ENCODE data around the gene GSTO1. TPM values are rescaled to one million over a fixed set of nuclear protein-coding genes. Genes with fewer than 3 reads are reported as not detected.

GSTO1 gene
- total RNA-seq, 2 experiments from 2014 or later, result 114 to 119 TPM

DNA sequence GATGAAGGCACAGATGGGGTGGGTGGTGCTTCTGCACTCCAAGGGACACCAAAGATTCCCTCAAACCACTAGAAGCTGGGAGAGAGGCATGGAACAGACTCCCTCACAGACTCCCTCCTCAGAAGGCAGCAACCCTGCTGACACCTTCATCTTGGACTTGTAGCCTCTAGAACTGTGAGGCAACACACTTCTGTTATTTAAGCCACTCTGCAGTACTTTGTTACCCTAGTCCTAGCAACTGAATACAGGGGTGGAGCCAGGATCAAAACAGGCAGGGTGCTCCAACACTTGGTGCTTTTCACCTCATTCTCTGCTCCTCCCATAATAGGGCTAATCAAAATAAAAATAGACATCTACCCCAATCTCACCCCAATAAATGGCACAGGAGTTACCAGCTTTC lies 2.3 kb upstream of the GSTO1 start:
- DNase-seq (no peak), ATAC-seq (no peak)
- peaks cover 7% of the 10 kb centered on the region for H3K27me3 Mint-ChIP-seq (ENCODE audit: low read depth)
- peaks cover 39% of the 10 kb centered on the region for H3K4me1 Mint-ChIP-seq (ENCODE audit: low read depth)
- POLR2A ChIA-PET, result interaction anchor here (1.1 to 2.8 kb wide), 2 partner anchors 11 to 21 kb away, joined by 3 to 11 read pairs; partner anchors contain the start of gene CFAP43
- H3K4me3 Mint-ChIP-seq, result no peak overlapping the region
- peaks cover 12% of the 10 kb centered on the region for H3K36me3 Mint-ChIP-seq (ENCODE audit: low read depth)
- no peak overlapping the region for H3K27ac Mint-ChIP-seq
- no peaks in the 10 kb centered on the region for H3K9me3 Mint-ChIP-seq (ENCODE audit: insufficient read depth)
- CTCF ChIA-PET, result interaction anchor here (12.5 kb wide), 1 partner anchor 22 kb away, joined by 94 read pairs; no protein-coding TSS in a partner anchor

- Mint-ChIP-seq H3K27me3 (ENCODE audit: low read depth) (peaks cover 7% of the 10 kb centered on the region), H3K4me3 (no peak overlapping the region), H3K36me3 (ENCODE audit: low read depth) (peaks cover 15% of the 10 kb centered on the region), H3K4me1 (ENCODE audit: low read depth) (peaks cover 37% of the 10 kb centered on the region), H3K9me3 (ENCODE audit: insufficient read depth) (no peaks in the 10 kb centered on the region), H3K27ac (no peak overlapping the region)
- ATAC-seq (no peak), DNase-seq (no peak)
- POLR2A ChIA-PET, result interaction anchor here (1.1 to 2.8 kb wide), 2 partner anchors 10 to 21 kb away, joined by 3 to 11 read pairs; partner anchors contain the start of gene CFAP43
- CTCF ChIA-PET, result interaction anchor here (1.1 to 12.5 kb wide), 4 partner anchors 9 to 21 kb away, joined by 3 to 94 read pairs (median 18); no protein-coding TSS in a partner anchor
Observed at GRCh38 chr10:104253106-104253505, 1.6 kb upstream of the GSTO1 start.

DNA sequence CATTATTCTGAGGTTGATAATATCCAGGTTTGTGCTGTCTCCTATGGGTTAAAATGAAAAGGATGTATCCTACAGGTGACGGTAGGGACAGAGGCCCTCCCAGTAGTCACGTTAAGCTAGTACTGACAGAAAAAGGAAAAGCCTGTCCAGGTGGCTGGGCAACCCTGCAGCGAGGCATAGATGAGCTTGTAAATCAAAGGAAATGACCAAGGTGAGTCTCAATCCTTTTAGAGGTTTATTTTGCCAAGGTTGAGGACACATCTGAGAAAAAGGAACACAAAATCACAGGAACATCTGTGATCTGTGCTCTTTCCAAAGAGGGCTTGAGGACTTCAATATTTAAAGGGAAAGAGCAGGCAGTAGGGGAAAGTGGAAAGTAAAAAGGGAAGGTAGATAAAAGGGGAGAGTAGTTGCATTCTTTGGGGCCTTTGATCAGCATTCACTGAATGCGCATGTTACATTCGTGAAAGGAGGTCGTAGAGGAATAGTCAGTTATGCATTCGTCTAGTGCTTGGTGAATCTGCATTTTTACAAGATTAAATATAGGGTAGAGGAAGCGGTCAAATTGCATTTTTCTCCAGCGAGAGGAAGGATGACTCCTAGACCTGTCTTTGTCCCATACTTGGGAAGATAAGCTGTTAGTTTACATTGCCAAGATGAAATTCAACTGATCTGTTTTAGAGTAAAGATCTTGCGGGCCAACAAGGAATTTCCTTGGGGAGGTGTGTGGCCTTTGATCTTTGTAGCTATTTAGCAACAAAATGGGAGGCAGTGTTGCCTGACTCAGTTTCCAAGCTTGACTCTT lies 884 bp upstream of the GSTO1 start:
- Mint-ChIP-seq H3K4me3 (peak overlapping the region; percentile 93), H3K27me3 (ENCODE audit: low read depth) (peaks cover 7% of the 10 kb centered on the region), H3K4me1 (ENCODE audit: low read depth) (peaks cover 41% of the 10 kb centered on the region), H3K36me3 (ENCODE audit: low read depth) (peaks cover 21% of the 10 kb centered on the region), H3K9me3 (ENCODE audit: insufficient read depth) (no peaks in the 10 kb centered on the region), H3K27ac (peak overlapping the region; percentile 97)
- ChIA-PET CTCF (interaction anchor here (0.7 to 12.5 kb wide), 10 partner anchors 8 to 366 kb away, joined by 3 to 94 read pairs (median 7); partner anchors contain the start of genes CFAP43 and CFAP58), POLR2A (interaction anchor here (0.6 to 5.1 kb wide), 8 partner anchors 9 to 132 kb away, joined by 3 to 34 read pairs (median 6); partner anchors contain the start of genes CFAP43, GSTO2, ITPRIP and SFR1)
- no peak for ATAC-seq
- DNase-seq, result no peak

DNA sequence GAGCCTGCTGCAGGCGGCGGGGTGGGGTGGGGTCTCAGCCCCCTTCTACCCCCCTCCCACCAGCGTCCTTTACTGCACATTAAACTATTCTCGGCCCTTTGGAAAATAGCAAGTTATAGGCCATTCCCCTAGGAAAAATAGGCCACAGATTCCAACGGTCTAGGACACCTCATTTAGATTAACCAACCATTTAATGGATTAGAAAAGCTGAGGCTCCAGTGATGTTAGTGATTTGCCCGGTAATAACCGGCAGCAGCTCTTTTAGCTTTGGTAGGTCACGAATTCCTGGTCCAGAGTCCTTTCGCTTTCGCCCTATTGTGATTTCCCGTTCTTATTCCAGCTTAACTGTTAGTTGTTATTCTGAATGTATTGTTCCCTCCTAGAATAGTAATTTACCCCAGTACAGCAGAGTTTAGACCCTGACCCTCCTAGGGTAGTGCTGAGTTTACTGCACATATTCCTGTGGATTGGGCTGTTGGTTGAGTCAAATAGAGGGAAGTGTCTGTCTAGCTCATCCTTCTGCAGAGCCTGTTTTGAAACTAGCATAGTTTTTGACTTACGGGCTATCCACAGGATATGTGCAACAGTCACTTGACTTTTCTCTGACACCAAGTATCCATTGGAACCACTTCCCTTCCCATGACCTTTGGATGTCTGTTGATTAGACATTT lies 754 bp downstream of the GSTO1 start:
- Mint-ChIP-seq H3K36me3 (ENCODE audit: low read depth) (peaks cover 37% of the 10 kb centered on the region), H3K4me1 (ENCODE audit: low read depth) (peaks cover 58% of the 10 kb centered on the region), H3K4me3 (peak overlapping the region; percentile 93), H3K27me3 (ENCODE audit: low read depth) (no peaks in the 10 kb centered on the region), H3K9me3 (ENCODE audit: insufficient read depth) (no peaks in the 10 kb centered on the region), H3K27ac (peak overlapping the region; percentile 88)
- POLR2A ChIA-PET, result interaction anchor here (2.0 to 5.1 kb wide), 2 partner anchors 12 to 83 kb away, joined by 5 to 34 read pairs; partner anchors contain the start of genes GSTO2 and ITPRIP
- ATAC-seq, result peak; percentile 52
- CTCF ChIA-PET, result interaction anchor here (0.5 to 12.5 kb wide), 14 partner anchors 10 to 354 kb away, joined by 3 to 94 read pairs (median 4); partner anchors contain the start of genes CFAP43, CFAP58, GSTO2 and ITPRIP
- no peak for DNase-seq

GRCh38 chr10:104256335-104256961 lies 1.8 kb downstream of the GSTO1 start:
- no peak for DNase-seq
- ATAC-seq, result peak; percentile 24
- H3K36me3 Mint-ChIP-seq (ENCODE audit: low read depth), result peaks cover 47% of the 10 kb centered on the region
- H3K27ac Mint-ChIP-seq, result peak overlapping the region; percentile 88
- ChIA-PET POLR2A (interaction anchor here (1.3 to 5.1 kb wide), 3 partner anchors 11 to 82 kb away, joined by 5 to 34 read pairs (median 5); partner anchors contain the start of genes CFAP43, GSTO2 and ITPRIP), CTCF (interaction anchor here (0.7 to 12.5 kb wide), 6 partner anchors 9 to 135 kb away, joined by 3 to 94 read pairs (median 11); partner anchors contain the start of gene SFR1)
- no peaks in the 10 kb centered on the region for H3K9me3 Mint-ChIP-seq (ENCODE audit: insufficient read depth)
- H3K4me3 Mint-ChIP-seq, result peak overlapping the region; percentile 93
- H3K27me3 Mint-ChIP-seq (ENCODE audit: low read depth), result no peaks in the 10 kb centered on the region
- peaks cover 68% of the 10 kb centered on the region for H3K4me1 Mint-ChIP-seq (ENCODE audit: low read depth)

- Mint-ChIP-seq H3K27me3 (ENCODE audit: low read depth) (no peaks in the 10 kb centered on the region), H3K27ac (peak overlapping the region; percentile 39), H3K36me3 (ENCODE audit: low read depth) (peaks cover 55% of the 10 kb centered on the region), H3K4me1 (ENCODE audit: low read depth) (peaks cover 75% of the 10 kb centered on the region), H3K4me3 (no peak overlapping the region), H3K9me3 (ENCODE audit: insufficient read depth) (no peaks in the 10 kb centered on the region)
- CTCF ChIA-PET, result interaction anchor here (0.7 to 12.5 kb wide), 5 partner anchors 8 to 136 kb away, joined by 4 to 94 read pairs (median 18); partner anchors contain the start of genes CFAP58 and SFR1
- POLR2A ChIA-PET, result interaction anchor here (1.3 to 5.1 kb wide), 3 partner anchors 10 to 81 kb away, joined by 5 to 34 read pairs (median 5); partner anchors contain the start of genes CFAP43, GSTO2 and ITPRIP
- DNase-seq (no peak), ATAC-seq (no peak)
Observed at GRCh38 chr10:104257235-104257634, 2.5 kb downstream of the GSTO1 start.

DNA sequence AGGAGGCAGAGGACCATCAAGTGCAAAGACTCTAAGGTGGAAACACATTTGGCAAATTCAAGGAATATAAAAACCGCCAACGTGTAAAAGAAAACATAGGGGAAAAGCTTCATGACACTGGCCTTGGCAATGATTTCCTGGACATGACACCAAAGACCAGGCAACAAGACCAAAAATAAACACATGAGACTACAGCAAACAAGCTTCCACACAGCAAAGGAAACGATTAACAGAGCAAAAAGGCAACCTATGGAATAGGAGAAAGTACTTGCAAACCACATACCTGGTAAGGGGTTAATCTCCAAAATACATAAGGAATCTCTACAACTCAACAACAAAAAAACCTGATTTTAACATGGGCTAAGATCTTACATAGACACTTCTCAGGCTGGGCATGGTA lies 3.5 kb downstream of the GSTO1 start:
- Mint-ChIP-seq H3K36me3 (ENCODE audit: low read depth) (peaks cover 61% of the 10 kb centered on the region), H3K9me3 (ENCODE audit: insufficient read depth) (no peaks in the 10 kb centered on the region), H3K27ac (peak overlapping the region; percentile 41), H3K4me1 (ENCODE audit: low read depth) (peaks cover 77% of the 10 kb centered on the region), H3K27me3 (ENCODE audit: low read depth) (no peaks in the 10 kb centered on the region), H3K4me3 (no peak overlapping the region)
- ATAC-seq (no peak), DNase-seq (no peak)
- ChIA-PET CTCF (interaction anchor here (1.1 to 12.5 kb wide), 3 partner anchors 7 to 95 kb away, joined by 4 to 94 read pairs (median 31); partner anchors contain the start of gene CFAP58), POLR2A (interaction anchor here (5.1 kb wide), 1 partner anchor 9 kb away, joined by 34 read pairs; the partner anchor contains the start of gene GSTO2)

DNA sequence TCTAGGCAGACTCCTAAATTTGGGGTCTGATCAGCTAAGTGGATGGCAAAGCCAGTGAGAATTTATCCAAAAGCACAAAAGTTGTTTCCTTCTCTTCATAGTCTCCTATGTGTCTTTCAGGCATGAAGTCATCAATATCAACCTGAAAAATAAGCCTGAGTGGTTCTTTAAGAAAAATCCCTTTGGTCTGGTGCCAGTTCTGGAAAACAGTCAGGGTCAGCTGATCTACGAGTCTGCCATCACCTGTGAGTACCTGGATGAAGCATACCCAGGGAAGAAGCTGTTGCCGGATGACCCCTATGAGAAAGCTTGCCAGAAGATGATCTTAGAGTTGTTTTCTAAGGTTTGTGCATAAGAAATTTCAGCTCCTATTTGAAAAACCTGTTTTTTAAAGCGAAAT lies 4.8 kb downstream of the GSTO1 start:
- CTCF ChIA-PET, result interaction anchor here (0.7 to 12.5 kb wide), 4 partner anchors 11 to 138 kb away, joined by 3 to 94 read pairs (median 4); partner anchors contain the start of gene SFR1
- ATAC-seq, result no peak

GRCh38 chr10:104259999-104260774 lies 5.5 kb downstream of the GSTO1 start:
- DNase-seq (no peak), ATAC-seq (no peak)
- no peak overlapping the region for H3K4me3 Mint-ChIP-seq
- H3K27ac Mint-ChIP-seq, result peak overlapping the region; percentile 78
- H3K36me3 Mint-ChIP-seq (ENCODE audit: low read depth), result peaks cover 73% of the 10 kb centered on the region
- H3K27me3 Mint-ChIP-seq (ENCODE audit: low read depth), result no peaks in the 10 kb centered on the region
- H3K9me3 Mint-ChIP-seq (ENCODE audit: insufficient read depth), result no peaks in the 10 kb centered on the region
- H3K4me1 Mint-ChIP-seq (ENCODE audit: low read depth), result peaks cover 74% of the 10 kb centered on the region
- POLR2A ChIA-PET, result no interaction called here
- CTCF ChIA-PET, result interaction anchor here (0.7 to 12.5 kb wide), 6 partner anchors 12 to 138 kb away, joined by 3 to 94 read pairs (median 4); partner anchors contain the start of gene SFR1

More for the DNA sequence above, 4.8 kb downstream of the GSTO1 start:
- POLR2A ChIA-PET, result no interaction called here
- no peak overlapping the region for H3K4me3 Mint-ChIP-seq
- H3K9me3 Mint-ChIP-seq (ENCODE audit: insufficient read depth), result no peaks in the 10 kb centered on the region
- peaks cover 73% of the 10 kb centered on the region for H3K4me1 Mint-ChIP-seq (ENCODE audit: low read depth)
- no peak for DNase-seq
- H3K27ac Mint-ChIP-seq, result no peak overlapping the region
- no peaks in the 10 kb centered on the region for H3K27me3 Mint-ChIP-seq (ENCODE audit: low read depth)
- H3K36me3 Mint-ChIP-seq (ENCODE audit: low read depth), result peaks cover 70% of the 10 kb centered on the region

DNA sequence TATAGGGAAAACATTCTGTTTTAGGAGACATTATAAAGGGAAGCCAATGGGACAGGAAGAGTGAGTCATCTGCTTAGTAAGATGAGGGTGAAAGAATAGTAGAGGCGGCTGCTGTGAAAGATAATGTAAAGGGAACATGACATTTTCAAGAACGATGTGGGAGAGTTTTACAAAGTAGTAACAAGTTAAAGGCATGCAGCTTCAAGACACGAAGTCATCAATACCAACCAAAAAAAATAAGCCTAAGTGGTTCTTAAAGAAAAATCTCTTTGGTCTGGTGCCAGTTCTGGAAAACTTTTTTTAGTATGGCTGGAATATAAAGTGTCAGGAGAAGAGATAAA lies 6.1 kb downstream of the GSTO1 start:
- POLR2A ChIA-PET, result no interaction called here
- H3K36me3 Mint-ChIP-seq (ENCODE audit: low read depth), result peaks cover 76% of the 10 kb centered on the region
- H3K27me3 Mint-ChIP-seq (ENCODE audit: low read depth), result no peaks in the 10 kb centered on the region
- no peak overlapping the region for H3K4me3 Mint-ChIP-seq
- ATAC-seq, result peak; percentile 50
- H3K4me1 Mint-ChIP-seq (ENCODE audit: low read depth), result peaks cover 78% of the 10 kb centered on the region
- H3K9me3 Mint-ChIP-seq (ENCODE audit: insufficient read depth), result no peaks in the 10 kb centered on the region
- DNase-seq, result no peak
- peak overlapping the region; percentile 59 for H3K27ac Mint-ChIP-seq
- CTCF ChIA-PET, result interaction anchor here (0.8 to 12.5 kb wide), 4 partner anchors 14 to 69 kb away, joined by 3 to 94 read pairs (median 6); no protein-coding TSS in a partner anchor

Measured in activated CD8-positive, alpha-beta T cell treated with anti-CD3 and anti-CD28 coated beads, Interleukin-2, amount 10 ng/mL, durations not matched to agents 7 days and 5 days (primary cell).